ENCODE results near the gene TNK2. TPM values are rescaled to one million over a fixed set of nuclear protein-coding genes. Genes with fewer than 3 reads are reported as not detected.

Gene TNK2
- total and polyA plus RNA-seq, 2 of the 13 experiments (the other 11 are each of a cell fraction or from before 2014, with no cell fraction given): 4.6 to 5.8 TPM

DNA sequence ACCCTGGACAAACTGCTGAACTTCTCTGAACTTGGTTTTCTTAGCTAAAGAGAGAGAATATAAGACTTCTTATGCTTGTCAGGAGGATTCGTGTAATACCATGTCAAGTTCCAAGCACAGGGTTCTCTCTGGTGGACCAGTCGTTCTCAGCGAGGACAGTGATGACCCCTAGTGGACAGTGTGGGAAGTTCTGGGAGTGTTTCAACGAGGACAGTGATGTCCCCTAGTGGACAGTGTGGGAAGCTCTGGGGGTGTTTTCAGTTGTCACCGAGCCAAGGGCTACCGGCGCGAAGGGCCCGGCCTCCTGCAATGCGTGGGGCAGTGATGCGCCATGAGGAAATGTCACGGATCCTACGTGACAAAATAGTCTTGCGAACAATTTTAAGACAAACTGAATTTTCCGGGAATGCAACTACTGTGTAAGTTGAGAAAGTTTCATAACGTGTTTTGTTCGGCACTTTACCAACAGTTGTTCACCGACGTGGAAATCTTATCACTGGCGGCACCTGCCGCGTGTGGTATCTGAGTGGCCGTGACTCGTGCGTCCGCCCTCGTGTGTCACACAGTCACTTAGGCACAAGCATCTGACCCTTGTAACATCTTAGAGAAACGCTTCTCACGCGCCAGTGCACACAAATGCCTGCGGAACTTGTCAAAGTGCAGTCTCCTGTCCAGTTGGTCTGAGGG lies 57.4 kb downstream of the TNK2 start (continued):
- TF ChIP-seq, protein P1, sequence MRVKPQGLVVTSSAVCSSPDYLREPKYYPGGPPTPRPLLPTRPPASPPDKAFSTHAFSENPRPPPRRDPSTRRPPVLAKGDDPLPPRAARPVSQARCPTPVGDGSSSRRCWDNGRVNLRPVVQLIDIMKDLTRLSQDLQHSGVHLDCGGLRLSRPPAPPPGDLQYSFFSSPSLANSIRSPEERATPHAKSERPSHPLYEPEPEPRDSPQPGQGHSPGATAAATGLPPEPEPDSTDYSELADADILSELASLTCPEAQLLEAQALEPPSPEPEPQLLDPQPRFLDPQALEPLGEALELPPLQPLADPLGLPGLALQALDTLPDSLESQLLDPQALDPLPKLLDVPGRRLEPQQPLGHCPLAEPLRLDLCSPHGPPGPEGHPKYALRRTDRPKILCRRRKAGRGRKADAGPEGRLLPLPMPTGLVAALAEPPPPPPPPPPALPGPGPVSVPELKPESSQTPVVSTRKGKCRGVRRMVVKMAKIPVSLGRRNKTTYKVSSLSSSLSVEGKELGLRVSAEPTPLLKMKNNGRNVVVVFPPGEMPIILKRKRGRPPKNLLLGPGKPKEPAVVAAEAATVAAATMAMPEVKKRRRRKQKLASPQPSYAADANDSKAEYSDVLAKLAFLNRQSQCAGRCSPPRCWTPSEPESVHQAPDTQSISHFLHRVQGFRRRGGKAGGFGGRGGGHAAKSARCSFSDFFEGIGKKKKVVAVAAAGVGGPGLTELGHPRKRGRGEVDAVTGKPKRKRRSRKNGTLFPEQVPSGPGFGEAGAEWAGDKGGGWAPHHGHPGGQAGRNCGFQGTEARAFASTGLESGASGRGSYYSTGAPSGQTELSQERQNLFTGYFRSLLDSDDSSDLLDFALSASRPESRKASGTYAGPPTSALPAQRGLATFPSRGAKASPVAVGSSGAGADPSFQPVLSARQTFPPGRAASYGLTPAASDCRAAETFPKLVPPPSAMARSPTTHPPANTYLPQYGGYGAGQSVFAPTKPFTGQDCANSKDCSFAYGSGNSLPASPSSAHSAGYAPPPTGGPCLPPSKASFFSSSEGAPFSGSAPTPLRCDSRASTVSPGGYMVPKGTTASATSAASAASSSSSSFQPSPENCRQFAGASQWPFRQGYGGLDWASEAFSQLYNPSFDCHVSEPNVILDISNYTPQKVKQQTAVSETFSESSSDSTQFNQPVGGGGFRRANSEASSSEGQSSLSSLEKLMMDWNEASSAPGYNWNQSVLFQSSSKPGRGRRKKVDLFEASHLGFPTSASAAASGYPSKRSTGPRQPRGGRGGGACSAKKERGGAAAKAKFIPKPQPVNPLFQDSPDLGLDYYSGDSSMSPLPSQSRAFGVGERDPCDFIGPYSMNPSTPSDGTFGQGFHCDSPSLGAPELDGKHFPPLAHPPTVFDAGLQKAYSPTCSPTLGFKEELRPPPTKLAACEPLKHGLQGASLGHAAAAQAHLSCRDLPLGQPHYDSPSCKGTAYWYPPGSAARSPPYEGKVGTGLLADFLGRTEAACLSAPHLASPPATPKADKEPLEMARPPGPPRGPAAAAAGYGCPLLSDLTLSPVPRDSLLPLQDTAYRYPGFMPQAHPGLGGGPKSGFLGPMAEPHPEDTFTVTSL (CRISPR knock-in tag; IDR thresholded peaks at IDR 0.05; ENCODE audit: borderline replicate concordance): no peak
- TF ChIP-seq ZNF75D (CRISPR knock-in tag; IDR thresholded peaks at IDR 0.05; ENCODE audit: borderline replicate concordance) (no peak), ZNF670 (CRISPR knock-in tag; IDR thresholded peaks at IDR 0.05; ENCODE audit: borderline replicate concordance) (no peak), ZNF746 (CRISPR knock-in tag; IDR thresholded peaks at IDR 0.05) (no peak), RAD21 (CRISPR knock-in tag; IDR thresholded peaks at IDR 0.05) (peak; percentile 87), CHD2 (IDR thresholded peaks at IDR 0.05; ENCODE audit: low read depth, low read length) (no peak), DMAP1 (CRISPR knock-in tag; IDR thresholded peaks at IDR 0.05) (no peak), ZNF326 (CRISPR knock-in tag; IDR thresholded peaks at IDR 0.05; ENCODE audit: borderline replicate concordance) (no peak), KAT2B (IDR thresholded peaks at IDR 0.05; ENCODE audit: borderline replicate concordance, low read depth, low read length) (no peak), ZNF709 (CRISPR knock-in tag; IDR thresholded peaks at IDR 0.05) (no peak), ZNF460 (CRISPR knock-in tag; IDR thresholded peaks at IDR 0.05; ENCODE audit: borderline replicate concordance) (no peak), REXO4 (CRISPR knock-in tag; IDR thresholded peaks at IDR 0.05; ENCODE audit: borderline replicate concordance) (no peak), CBX5 (CRISPR knock-in tag; IDR thresholded peaks at IDR 0.05; ENCODE audit: borderline replicate concordance) (peak; percentile 74; the same call in 1 of the 2 replicates), GATA4 (IDR thresholded peaks at IDR 0.05; ENCODE audit: borderline replicate concordance, low read depth) (no peak), ZEB1 (IDR thresholded peaks at IDR 0.05; ENCODE audit: insufficient replicate concordance, low read depth) (no peak)
- TF ChIP-seq, protein P2, sequence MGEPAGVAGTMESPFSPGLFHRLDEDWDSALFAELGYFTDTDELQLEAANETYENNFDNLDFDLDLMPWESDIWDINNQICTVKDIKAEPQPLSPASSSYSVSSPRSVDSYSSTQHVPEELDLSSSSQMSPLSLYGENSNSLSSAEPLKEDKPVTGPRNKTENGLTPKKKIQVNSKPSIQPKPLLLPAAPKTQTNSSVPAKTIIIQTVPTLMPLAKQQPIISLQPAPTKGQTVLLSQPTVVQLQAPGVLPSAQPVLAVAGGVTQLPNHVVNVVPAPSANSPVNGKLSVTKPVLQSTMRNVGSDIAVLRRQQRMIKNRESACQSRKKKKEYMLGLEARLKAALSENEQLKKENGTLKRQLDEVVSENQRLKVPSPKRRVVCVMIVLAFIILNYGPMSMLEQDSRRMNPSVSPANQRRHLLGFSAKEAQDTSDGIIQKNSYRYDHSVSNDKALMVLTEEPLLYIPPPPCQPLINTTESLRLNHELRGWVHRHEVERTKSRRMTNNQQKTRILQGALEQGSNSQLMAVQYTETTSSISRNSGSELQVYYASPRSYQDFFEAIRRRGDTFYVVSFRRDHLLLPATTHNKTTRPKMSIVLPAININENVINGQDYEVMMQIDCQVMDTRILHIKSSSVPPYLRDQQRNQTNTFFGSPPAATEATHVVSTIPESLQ (CRISPR knock-in tag; conservative IDR thresholded peaks at IDR 0.05): no peak
- TF ChIP-seq, protein P3, sequence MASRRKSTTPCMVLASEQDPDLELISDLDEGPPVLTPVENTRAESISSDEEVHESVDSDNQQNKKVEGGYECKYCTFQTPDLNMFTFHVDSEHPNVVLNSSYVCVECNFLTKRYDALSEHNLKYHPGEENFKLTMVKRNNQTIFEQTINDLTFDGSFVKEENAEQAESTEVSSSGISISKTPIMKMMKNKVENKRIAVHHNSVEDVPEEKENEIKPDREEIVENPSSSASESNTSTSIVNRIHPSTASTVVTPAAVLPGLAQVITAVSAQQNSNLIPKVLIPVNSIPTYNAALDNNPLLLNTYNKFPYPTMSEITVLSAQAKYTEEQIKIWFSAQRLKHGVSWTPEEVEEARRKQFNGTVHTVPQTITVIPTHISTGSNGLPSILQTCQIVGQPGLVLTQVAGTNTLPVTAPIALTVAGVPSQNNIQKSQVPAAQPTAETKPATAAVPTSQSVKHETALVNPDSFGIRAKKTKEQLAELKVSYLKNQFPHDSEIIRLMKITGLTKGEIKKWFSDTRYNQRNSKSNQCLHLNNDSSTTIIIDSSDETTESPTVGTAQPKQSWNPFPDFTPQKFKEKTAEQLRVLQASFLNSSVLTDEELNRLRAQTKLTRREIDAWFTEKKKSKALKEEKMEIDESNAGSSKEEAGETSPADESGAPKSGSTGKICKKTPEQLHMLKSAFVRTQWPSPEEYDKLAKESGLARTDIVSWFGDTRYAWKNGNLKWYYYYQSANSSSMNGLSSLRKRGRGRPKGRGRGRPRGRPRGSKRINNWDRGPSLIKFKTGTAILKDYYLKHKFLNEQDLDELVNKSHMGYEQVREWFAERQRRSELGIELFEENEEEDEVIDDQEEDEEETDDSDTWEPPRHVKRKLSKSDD (CRISPR knock-in tag; IDR thresholded peaks at IDR 0.05; ENCODE audit: low read depth): no peak
- TF ChIP-seq, protein P4, sequence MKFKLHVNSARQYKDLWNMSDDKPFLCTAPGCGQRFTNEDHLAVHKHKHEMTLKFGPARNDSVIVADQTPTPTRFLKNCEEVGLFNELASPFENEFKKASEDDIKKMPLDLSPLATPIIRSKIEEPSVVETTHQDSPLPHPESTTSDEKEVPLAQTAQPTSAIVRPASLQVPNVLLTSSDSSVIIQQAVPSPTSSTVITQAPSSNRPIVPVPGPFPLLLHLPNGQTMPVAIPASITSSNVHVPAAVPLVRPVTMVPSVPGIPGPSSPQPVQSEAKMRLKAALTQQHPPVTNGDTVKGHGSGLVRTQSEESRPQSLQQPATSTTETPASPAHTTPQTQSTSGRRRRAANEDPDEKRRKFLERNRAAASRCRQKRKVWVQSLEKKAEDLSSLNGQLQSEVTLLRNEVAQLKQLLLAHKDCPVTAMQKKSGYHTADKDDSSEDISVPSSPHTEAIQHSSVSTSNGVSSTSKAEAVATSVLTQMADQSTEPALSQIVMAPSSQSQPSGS (CRISPR knock-in tag; IDR thresholded peaks at IDR 0.05): no peak; the same call in 1 of the 2 replicates
